ENCODE results near the gene DLG5. TPM values are rescaled to one million over a fixed set of nuclear protein-coding genes. Genes with fewer than 3 reads are reported as not detected.

DLG5 gene
- total and polyA plus RNA-seq, 2 donors (not counting 1 experiment from before 2014, with no cell fraction given): 0.51 to 0.54 TPM

- no peaks in the 10 kb centered on the region for H3K4me1 Mint-ChIP-seq
Measured at GRCh38 chr10:77819210-77820112, 107.1 kb downstream of the DLG5 start.

More at GRCh38 chr10:77819210-77820112, 107.1 kb downstream of the DLG5 start:
- 97% methylated on average over 15 of the region's 20 CpGs for WGBS (ENCODE audit: insufficient coverage)
- Histone ChIP-seq H2AFZ (ENCODE audit: insufficient read depth, low read depth, low read length, poor library complexity, severe bottlenecking) (no peak overlapping the region), H3K4me3 (ENCODE audit: control extremely low read depth in 1 of 5, extremely low read depth in 1 of 5, insufficient read depth in 1 of 5, low read depth in 2 of 5, low read length in 4 of 5) (no peak overlapping the region), H3K36me3 (replicated peaks in 1 of 2; ENCODE audit: control extremely low read depth in 1 of 2, control insufficient read depth in 1 of 2, extremely low read depth in 1 of 2, insufficient read depth in 2 of 2, low read length in 1 of 2) (no peaks in the 10 kb centered on the region), H3K27me3 (replicated peaks in 1 of 4; ENCODE audit: control extremely low read depth in 1 of 4, control insufficient read depth in 3 of 4, insufficient read depth in 4 of 4, low read length in 3 of 4) (no peaks in the 10 kb centered on the region), H3K4me1 (ENCODE audit: control insufficient read depth in 2 of 2, insufficient read depth in 2 of 2, low read length in 2 of 2) (no peaks in the 10 kb centered on the region), H3K4me2 (replicated peaks; ENCODE audit: low read depth, low read length, poor library complexity, severe bottlenecking) (no peak overlapping the region), H3K9ac (ENCODE audit: low read length) (no peak overlapping the region), H3K9me3 (ENCODE audit: control extremely low read depth in 1 of 3, control insufficient read depth in 2 of 3, insufficient read depth in 1 of 3, low read length in 2 of 3) (no peaks in the 10 kb centered on the region), H4K20me1 (ENCODE audit: control insufficient read depth, insufficient read depth, low read length, poor library complexity, severe bottlenecking) (no peaks in the 10 kb centered on the region), H3K27ac (ENCODE audit: low read length in 2 of 2) (no peak overlapping the region), H3K79me2 (ENCODE audit: control insufficient read depth, insufficient read depth, low read length) (no peaks in the 10 kb centered on the region)
- TF ChIP-seq EZH2 (IDR thresholded peaks at IDR 0.05; ENCODE audit: borderline replicate concordance, insufficient read depth, low read depth, low read length, poor library complexity, severe bottlenecking): no peak
- TF ChIP-seq CTCF (IDR thresholded peaks at IDR 0.05): no peak
- intact Hi-C loops (cut with micrococcal nuclease): no loop called here
- ATAC-seq (ENCODE audit: low read depth): no peak
- Mint-ChIP-seq H3K27me3 (no peaks in the 10 kb centered on the region), H3K4me3 (no peak overlapping the region), H3K27ac (no peak overlapping the region), H3K9me3 (ENCODE audit: insufficient read depth) (no peaks in the 10 kb centered on the region)
- CTCF ChIA-PET: no interaction called here
- no peak for DNase-seq
- POLR2A ChIA-PET: no interaction called here
